ENCODE measurements around the gene TSPAN9. TPM values are rescaled to one million over a fixed set of nuclear protein-coding genes. Genes with fewer than 3 reads are reported as not detected.

TSPAN9 gene
- polyA plus RNA-seq, 3 donors, result 0.15 to 0.34 (median 0.25) TPM

- no peak overlapping the region for H3K4me2 ChIP-seq (replicated peaks; ENCODE audit: extremely low read depth, low read length, poor library complexity, severe bottlenecking)
- H3K27ac ChIP-seq (ENCODE audit: low read depth in 1 of 2, low read length in 2 of 2), result no peak overlapping the region
- no peak overlapping the region for H3K4me3 ChIP-seq (replicated peaks in 1 of 3; ENCODE audit: low read depth in 2 of 3, low read length in 3 of 3)
- peak overlapping the region in 1 of 2 donors; percentile 43 for H3K4me3 Mint-ChIP-seq
- no peak overlapping the region for H3K9ac ChIP-seq (ENCODE audit: insufficient read depth, low read length, poor library complexity, severe bottlenecking)
- 52% methylated on average over 13 of the region's 17 CpGs for WGBS (ENCODE audit: insufficient coverage)
- peaks cover 31 to 86% of the 10 kb centered on the region in 2 donors for H3K27me3 ChIP-seq (ENCODE audit: control insufficient read depth in 2 of 2, insufficient read depth in 2 of 2, low read length in 2 of 2)
- no peak overlapping the region for H2AFZ ChIP-seq (ENCODE audit: insufficient read depth, low read depth, low read length, poor library complexity, severe bottlenecking)
- no peaks in the 10 kb centered on the region for H3K4me1 Mint-ChIP-seq
- no peak for DNase-seq
- peaks cover 46 to 95% (median 83%) of the 10 kb centered on the region in 3 donors for H3K27me3 Mint-ChIP-seq (ENCODE audit: low read depth in 3 of 3)
- peaks cover 4 to 14% (median 9%) of the 10 kb centered on the region in 7 donors for H3K9me3 Mint-ChIP-seq
- H3K36me3 Mint-ChIP-seq, result no peaks in the 10 kb centered on the region
- no peaks in the 10 kb centered on the region for H4K20me1 ChIP-seq (ENCODE audit: insufficient read depth, low read length)
- H3K79me2 ChIP-seq (ENCODE audit: insufficient read depth, low read length), result no peaks in the 10 kb centered on the region
- H3K9me3 ChIP-seq (replicated peaks in 1 of 2; ENCODE audit: control insufficient read depth in 1 of 2, insufficient read depth in 1 of 2, low read length in 2 of 2), result peaks cover 10 to 12% of the 10 kb centered on the region in 2 donors
- no peaks in the 10 kb centered on the region for H3K36me3 ChIP-seq (replicated peaks in 1 of 2; ENCODE audit: control insufficient read depth in 1 of 2, insufficient read depth in 2 of 2, low read length in 2 of 2)
- no peaks in the 10 kb centered on the region for H3K4me1 ChIP-seq (ENCODE audit: control insufficient read depth in 1 of 2, insufficient read depth in 2 of 2, low read length in 2 of 2)
- H3K27ac Mint-ChIP-seq, result no peak overlapping the region
- no peak for TF ChIP-seq CTCF (IDR thresholded peaks at IDR 0.05)
- intact Hi-C loops (cut with micrococcal nuclease), result no loop called here
Observed at GRCh38 chr12:3119756-3120601, 42.8 kb downstream of the TSPAN9 start.

GRCh38 chr12:3120701-3121100 lies 43.5 kb downstream of the TSPAN9 start:
- no peak for TF ChIP-seq CTCF (IDR thresholded peaks at IDR 0.05)
- Mint-ChIP-seq H3K27ac (no peak overlapping the region), H3K36me3 (no peaks in the 10 kb centered on the region), H3K4me1 (no peaks in the 10 kb centered on the region), H3K9me3 (peaks cover 6 to 20% (median 13%) of the 10 kb centered on the region in 7 donors), H3K27me3 (ENCODE audit: low read depth in 3 of 3) (peaks cover 45 to 93% (median 84%) of the 10 kb centered on the region in 3 donors), H3K4me3 (no peak overlapping the region)
- Histone ChIP-seq H3K9me3 (replicated peaks in 1 of 2; ENCODE audit: control insufficient read depth in 1 of 2, insufficient read depth in 1 of 2, low read length in 2 of 2) (peaks cover 13 to 15% of the 10 kb centered on the region in 2 donors), H3K9ac (ENCODE audit: insufficient read depth, low read length, poor library complexity, severe bottlenecking) (no peak overlapping the region), H3K4me3 (replicated peaks in 1 of 3; ENCODE audit: low read depth in 2 of 3, low read length in 3 of 3) (no peak overlapping the region), H3K4me1 (ENCODE audit: control insufficient read depth in 1 of 2, insufficient read depth in 2 of 2, low read length in 2 of 2) (no peaks in the 10 kb centered on the region), H2AFZ (ENCODE audit: insufficient read depth, low read depth, low read length, poor library complexity, severe bottlenecking) (no peak overlapping the region), H4K20me1 (ENCODE audit: insufficient read depth, low read length) (no peaks in the 10 kb centered on the region), H3K36me3 (replicated peaks in 1 of 2; ENCODE audit: control insufficient read depth in 1 of 2, insufficient read depth in 2 of 2, low read length in 2 of 2) (no peaks in the 10 kb centered on the region), H3K27ac (ENCODE audit: low read depth in 1 of 2, low read length in 2 of 2) (no peak overlapping the region), H3K27me3 (ENCODE audit: control insufficient read depth in 2 of 2, insufficient read depth in 2 of 2, low read length in 2 of 2) (peaks cover 29 to 86% of the 10 kb centered on the region in 2 donors), H3K79me2 (ENCODE audit: insufficient read depth, low read length) (no peaks in the 10 kb centered on the region), H3K4me2 (replicated peaks; ENCODE audit: extremely low read depth, low read length, poor library complexity, severe bottlenecking) (no peak overlapping the region)
- 82% methylated on average over 2 of the region's 5 CpGs for WGBS (ENCODE audit: insufficient coverage)
- intact Hi-C loops (cut with micrococcal nuclease), result no loop called here
- no peak for DNase-seq
